Fibroblast of upper back skin (primary cell): ENCODE results near the gene DNAAF3.
"Not testable (repeated sequence)": the region's sequence is repeated elsewhere in the genome, so short reads cannot be mapped to it uniquely, and the experiment has no call there.

Experiments
- DNase-seq: peaks from one replicate; pipeline ENCODE4 v3.0.0-alpha.2; 2013

DNAAF3 gene

DNA sequence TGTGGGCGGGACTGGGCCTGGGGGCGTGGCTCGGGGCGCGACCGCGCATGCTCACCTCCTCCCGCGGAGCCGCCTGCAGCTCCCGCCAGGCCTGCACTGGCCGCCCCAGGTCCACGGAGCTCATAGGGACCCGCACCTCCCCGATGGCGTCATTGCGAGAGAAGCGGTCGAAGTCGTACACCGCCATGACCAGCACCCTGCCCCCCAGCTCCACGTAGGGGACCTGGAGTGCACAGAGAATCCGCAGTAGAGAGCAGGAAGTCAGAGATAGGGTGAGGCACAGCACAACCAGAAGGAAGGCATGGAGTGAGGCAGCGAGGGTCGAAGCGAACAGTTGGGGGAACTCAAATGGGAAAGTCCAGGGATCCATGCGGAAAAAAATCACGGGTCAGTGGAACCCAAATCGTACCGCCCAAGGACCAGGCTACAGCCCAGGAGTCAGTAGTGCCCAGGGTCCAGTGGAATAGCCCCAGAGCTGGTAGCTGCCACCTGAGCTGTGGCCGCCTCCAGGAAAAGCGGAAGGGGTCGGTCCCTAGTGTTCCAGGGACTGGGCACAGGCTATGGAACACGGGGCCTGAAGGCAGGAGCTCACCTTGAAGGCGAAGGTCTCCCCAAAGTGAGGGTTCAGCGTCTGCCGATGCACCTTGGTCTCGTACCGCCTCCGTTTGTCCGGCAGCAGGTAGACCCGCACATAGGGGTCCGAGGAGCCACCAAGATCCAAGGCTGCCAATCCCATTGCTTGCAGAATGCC lies 8.9 kb upstream of the DNAAF3 start:
- DNase-seq: no peak

- no peak for DNase-seq
These were observed 8.2 kb upstream of the DNAAF3 start for GRCh38 chr19:55174425-55175116.

- peak; percentile 68 for DNase-seq
These were observed 7.4 kb upstream of the DNAAF3 start for GRCh38 chr19:55173714-55174409.

DNA sequence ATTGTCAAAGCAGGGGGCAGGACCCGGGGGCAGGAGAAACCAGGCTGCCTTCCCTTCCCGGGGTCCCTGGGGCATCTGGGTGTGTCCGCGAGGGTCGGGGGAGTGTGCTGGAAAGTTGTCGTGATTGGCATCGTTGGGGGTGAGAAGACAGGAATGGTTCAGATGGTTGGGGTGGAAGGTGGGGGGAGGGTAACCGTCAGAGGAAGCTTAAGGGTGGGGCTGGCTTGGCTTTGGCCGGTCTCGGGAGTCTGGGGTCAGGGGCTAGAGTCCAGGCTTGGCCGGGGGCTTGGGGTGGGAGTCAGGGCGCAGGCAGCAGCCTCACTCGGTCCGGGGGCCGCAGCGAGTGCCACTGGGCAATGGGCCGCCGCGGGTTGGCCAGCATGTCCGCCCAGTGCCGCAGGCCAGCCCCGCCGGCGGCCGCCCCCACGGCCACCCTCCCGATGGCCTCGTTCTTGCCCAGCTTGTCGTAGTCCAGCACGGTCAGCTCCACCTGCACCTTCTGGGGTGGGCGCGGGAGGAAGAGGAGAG lies 6.8 kb upstream of the DNAAF3 start:
- DNase-seq: no peak

GRCh38 chr19:55172741-55173140 lies 6.3 kb upstream of the DNAAF3 start:
- peak; percentile 71 for DNase-seq

DNA sequence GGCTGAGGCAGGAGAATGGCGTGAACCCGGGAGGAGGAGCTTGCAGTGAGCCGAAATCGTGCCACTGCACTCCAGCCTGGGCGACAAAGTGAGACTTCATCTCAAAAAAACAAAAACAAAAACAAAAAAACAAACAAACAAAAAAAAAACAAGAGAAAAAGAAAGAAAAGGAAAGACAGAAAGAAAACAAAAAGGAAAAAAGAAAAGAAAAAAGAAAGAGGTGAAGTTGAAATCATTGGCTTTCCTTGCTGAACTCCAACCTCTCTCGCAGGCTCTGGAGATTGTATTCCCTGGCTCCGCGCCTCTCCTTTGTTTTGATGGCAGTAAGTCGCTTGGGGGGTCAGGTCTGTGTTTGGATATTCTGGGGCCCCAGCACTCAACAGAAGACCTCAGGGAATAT lies 5.9 kb upstream of the DNAAF3 start:
- not testable (repeated sequence) for DNase-seq

- DNase-seq: no peak
These were observed 5.0 kb upstream of the DNAAF3 start for GRCh38 chr19:55171440-55171839.

GRCh38 chr19:55169136-55169535 lies 2.7 kb upstream of the DNAAF3 start:
- no peak for DNase-seq

- DNase-seq: peak; percentile 59
These were observed 372 bp downstream of the DNAAF3 start for GRCh38 chr19:55165952-55166529.

DNA sequence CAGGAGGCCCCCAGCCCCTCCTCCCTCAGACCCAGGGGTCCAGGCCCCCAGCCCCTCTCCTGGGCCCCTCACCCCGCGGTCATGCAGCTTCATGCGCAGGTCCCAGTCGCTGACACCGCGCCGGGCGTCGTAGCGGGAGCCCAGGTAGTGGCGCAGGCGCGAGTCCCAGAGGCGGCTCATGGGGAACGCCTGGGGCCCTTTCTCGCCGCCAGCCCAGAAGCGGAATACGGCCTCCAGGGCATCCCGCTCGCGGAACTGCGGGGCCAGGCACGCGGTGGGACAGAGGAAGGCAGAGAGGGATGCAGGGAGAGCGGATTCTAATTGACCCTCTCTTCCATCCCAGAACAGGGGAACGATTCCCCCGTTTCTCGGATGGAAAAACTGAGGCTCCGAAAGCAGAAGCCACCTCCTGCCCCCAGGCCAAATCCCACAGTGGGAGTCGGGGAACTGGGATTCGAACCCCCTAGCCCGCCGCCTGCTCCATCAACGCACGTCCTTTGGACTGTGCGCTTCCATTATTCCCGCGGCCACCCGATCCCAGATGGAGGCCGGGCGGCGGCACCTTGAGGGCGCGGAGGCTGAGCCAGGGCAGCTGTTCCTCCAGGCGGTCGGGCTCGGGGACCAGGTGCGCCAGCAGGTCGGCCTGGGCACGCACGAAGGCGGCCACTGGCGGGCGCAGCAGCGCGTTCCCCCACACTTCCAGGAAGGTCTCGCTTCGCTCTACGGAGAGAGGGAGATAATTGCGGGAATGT lies 4.7 kb downstream of the DNAAF3 start:
- no peak for DNase-seq

GRCh38 chr19:55160986-55161365 lies 5.4 kb downstream of the DNAAF3 start:
- DNase-seq: no peak

- DNase-seq: peak; percentile 77
These were observed 6.1 kb downstream of the DNAAF3 start for GRCh38 chr19:55160128-55160985.

DNA sequence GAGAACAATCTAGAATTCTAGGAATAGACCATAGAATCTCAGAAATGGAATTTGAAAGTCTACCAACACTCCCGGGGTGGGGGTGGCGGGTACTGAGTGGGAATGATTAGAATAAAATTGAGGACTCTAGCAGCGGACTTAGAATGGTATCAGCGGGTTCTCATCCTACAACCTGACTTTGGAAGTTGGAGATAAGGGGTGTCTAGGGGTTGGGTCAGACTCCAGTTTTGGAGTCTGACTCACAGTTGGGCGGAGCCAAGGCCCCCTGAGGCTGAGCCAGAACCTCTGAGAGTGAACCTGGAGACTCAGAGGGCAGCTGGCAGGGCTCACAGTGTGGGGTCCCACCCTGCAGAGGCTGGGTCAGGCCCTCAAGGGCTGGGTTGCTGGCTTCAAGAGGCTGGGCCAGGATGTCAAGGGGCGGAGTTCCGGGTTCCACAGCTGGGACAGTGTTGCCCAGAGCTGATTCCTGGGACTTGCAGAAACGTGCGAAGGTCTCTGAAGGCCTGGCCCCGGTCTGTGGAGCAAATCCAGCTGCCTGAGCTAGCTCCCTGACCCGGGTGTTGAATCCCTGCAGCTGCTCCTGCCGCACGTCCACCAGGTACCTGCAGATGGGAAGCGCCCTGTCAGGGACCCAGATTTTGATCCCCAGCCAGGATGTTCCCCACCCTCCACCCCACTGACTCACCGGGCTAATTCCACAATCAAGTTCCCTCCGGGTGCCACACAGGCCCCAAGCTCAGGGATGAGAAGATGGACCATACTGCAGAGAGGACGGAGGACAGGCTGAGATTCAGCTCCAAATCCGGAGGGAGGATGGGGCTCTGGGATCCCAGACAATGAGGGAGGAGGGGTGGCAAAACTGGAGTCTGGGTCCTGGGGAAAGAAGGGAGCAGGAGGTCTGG lies 7.3 kb downstream of the DNAAF3 start:
- DNase-seq: no peak

- DNase-seq: no peak
These were observed 8.0 kb downstream of the DNAAF3 start for GRCh38 chr19:55158423-55158822.

- no peak for DNase-seq
These were observed 9.1 kb downstream of the DNAAF3 start, which contains the start of gene TNNI3 for GRCh38 chr19:55157064-55157908. Gene TNNI3 (minus strand): TSS chr19:55157732. CDS start chr19:55157589, 143 bp downstream.

- DNase-seq: peak; percentile 29
These were observed 10.0 kb downstream of the DNAAF3 start for GRCh38 chr19:55156202-55157063.

DNA sequence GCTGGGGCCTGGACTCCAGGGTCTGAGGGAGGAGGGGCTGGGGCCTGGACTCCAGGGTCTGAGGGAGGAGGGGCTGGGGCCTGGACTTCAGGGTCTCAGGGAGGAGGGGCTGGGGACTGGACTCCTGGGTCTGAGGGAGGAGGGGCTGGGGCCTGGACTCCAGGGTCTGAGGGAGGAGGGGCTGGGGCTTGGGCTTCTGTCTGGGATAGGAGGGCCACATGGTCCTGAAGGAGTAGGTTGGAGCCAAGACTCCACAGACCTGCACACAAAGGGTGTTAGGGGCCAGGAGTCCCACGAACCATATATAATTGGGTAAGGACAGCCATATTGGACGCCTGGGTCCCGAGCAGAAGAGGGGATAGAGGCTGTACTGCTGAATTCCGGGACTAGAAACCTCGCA lies 10.6 kb downstream of the DNAAF3 start:
- not testable (repeated sequence) for DNase-seq

GRCh38 chr19:55153652-55154264 lies 12.7 kb downstream of the DNAAF3 start:
- DNase-seq: no peak
